ENCODE results near the gene OSBPL6.
"Not testable (repeated sequence)": the region's sequence is repeated elsewhere in the genome, so short reads cannot be mapped to it uniquely, and the experiment has no call there.

Gene OSBPL6

DNA sequence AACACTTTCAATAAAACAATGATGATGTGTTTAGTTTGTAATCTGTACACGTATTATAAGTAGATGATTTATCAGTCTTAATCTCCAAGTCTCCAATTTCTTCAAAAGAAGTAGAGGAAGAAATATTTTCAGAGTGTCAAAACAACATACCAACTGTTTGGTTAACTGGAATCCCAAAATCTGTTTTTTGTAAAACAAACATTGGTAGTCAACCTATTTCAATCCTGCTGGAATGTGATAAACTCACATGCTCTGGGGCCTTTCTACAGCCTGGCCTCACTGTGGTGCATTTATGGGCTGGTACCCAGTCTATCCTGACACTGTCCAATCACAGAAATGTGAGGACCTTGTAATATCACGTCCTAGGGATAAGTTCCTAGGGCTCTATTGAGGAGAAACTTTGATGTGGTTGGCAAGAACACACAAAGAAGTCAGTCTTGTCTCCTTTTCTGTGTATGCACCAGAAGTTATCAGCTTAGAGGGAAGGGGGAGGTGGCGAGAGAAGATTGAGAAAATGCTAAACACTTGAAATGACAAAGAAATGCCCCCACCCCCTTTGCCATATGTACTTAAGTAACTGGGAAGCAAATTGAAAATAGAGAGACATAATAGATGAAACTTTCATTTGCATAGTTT, 209.5 kb downstream of the OSBPL6 start:
- no peaks in the 10 kb centered on the region for H3K9me3 ChIP-seq (ENCODE audit: control insufficient read depth in 1 of 2, low read length in 2 of 2)
- no peaks in the 10 kb centered on the region for H3K36me3 ChIP-seq (ENCODE audit: control insufficient read depth in 1 of 2, insufficient read depth in 2 of 2, low read length in 2 of 2)
- no peak overlapping the region for H3K27ac ChIP-seq (ENCODE audit: low read depth, low read length)

DNA sequence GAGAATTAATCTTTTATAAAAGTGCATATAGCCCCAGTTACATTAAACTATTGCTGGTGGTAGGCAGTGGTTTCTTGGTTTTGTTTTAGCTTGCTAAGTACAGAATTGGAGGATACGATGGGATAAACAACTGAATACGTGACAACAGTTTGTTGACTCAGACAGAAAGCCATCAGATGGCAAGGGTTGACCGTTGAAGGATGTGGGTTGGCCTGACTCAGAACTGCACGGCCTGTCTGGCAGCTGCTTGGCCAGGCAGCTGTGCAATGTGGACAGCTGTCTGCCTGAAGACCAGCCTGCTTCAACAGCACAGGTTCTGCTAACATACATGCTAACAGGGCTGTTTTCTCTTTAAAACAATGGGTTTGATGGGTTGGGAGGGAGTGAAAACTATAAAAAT, 210.1 kb downstream of the OSBPL6 start:
- Histone ChIP-seq H3K4me1 (ENCODE audit: control insufficient read depth in 1 of 2, insufficient read depth in 2 of 2, low read length in 2 of 2) (no peaks in the 10 kb centered on the region), H3K4me3 (ENCODE audit: low read depth in 1 of 2, low read length in 2 of 2) (no peak overlapping the region), H3K36me3 (ENCODE audit: control insufficient read depth in 1 of 2, insufficient read depth in 2 of 2, low read length in 2 of 2) (no peaks in the 10 kb centered on the region), H3K9ac (ENCODE audit: low read depth in 1 of 2, low read length in 2 of 2) (no peak overlapping the region), H3K27me3 (ENCODE audit: control insufficient read depth in 1 of 2, insufficient read depth in 2 of 2, low read length in 2 of 2) (peaks cover 0 to 3% of the 10 kb centered on the region in 2 donors), H3K27ac (ENCODE audit: low read depth, low read length) (no peak overlapping the region), H3K9me3 (ENCODE audit: control insufficient read depth in 1 of 2, low read length in 2 of 2) (no peaks in the 10 kb centered on the region)

More for the DNA sequence above, 209.5 kb downstream of the OSBPL6 start:
- peaks cover 0 to 3% of the 10 kb centered on the region in 2 donors for H3K27me3 ChIP-seq (ENCODE audit: control insufficient read depth in 1 of 2, insufficient read depth in 2 of 2, low read length in 2 of 2)
- no peak overlapping the region for H3K9ac ChIP-seq (ENCODE audit: low read depth in 1 of 2, low read length in 2 of 2)
- no peaks in the 10 kb centered on the region for H3K4me1 ChIP-seq (ENCODE audit: control insufficient read depth in 1 of 2, insufficient read depth in 2 of 2, low read length in 2 of 2)
- no peak overlapping the region for H3K4me3 ChIP-seq (ENCODE audit: low read depth in 1 of 2, low read length in 2 of 2)

DNA sequence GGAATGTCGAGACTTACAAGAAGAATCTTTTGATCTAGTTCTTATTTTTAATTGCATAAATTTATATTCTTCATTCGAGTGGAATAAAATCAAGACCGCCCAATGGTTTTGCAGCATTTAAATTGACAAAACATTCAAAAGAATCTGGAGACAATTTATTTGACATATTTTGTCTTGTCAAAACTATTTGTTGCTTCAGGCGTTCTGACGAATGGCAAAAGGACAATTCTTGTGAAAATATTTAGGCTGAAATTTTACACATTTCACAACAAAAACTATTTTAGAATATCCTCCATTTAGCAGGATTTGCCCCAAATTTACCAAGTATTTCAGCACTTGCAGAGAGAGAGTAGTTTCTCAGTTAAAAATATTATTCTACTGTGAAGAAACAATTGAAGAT, 214.9 kb downstream of the OSBPL6 start:
- Histone ChIP-seq H3K36me3 (ENCODE audit: control insufficient read depth in 1 of 2, insufficient read depth in 2 of 2, low read length in 2 of 2) (no peaks in the 10 kb centered on the region), H3K9ac (ENCODE audit: low read depth in 1 of 2, low read length in 2 of 2) (no peak overlapping the region), H3K27me3 (ENCODE audit: control insufficient read depth in 1 of 2, insufficient read depth in 2 of 2, low read length in 2 of 2) (peaks cover 0 to 2% of the 10 kb centered on the region in 2 donors), H3K27ac (ENCODE audit: low read depth, low read length) (no peak overlapping the region), H3K4me1 (ENCODE audit: control insufficient read depth in 1 of 2, insufficient read depth in 2 of 2, low read length in 2 of 2) (peaks cover 5 to 9% of the 10 kb centered on the region in 2 donors), H3K9me3 (ENCODE audit: control insufficient read depth in 1 of 2, low read length in 2 of 2) (no peaks in the 10 kb centered on the region), H3K4me3 (ENCODE audit: low read depth in 1 of 2, low read length in 2 of 2) (no peak overlapping the region)

DNA sequence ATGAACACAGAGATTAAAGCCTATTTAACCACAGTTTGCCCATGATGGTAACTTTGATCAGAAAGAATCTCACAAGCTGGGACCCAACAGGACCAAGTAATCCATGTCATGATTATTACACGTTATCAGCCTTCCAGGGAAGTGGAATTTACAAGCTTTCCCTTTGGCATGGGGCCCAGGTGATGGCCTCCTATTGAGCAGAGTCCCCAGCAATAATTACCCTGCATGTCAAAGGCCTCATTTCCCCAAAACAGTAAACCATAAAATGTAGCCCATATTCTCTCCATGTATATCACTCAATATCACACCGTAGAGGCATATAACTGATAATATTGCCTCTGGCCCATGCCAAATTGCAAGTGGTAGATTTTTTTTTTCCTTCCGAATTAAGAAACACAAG, 217.7 kb downstream of the OSBPL6 start:
- Histone ChIP-seq H3K4me3 (ENCODE audit: low read depth in 1 of 2, low read length in 2 of 2) (no peak overlapping the region), H3K9ac (ENCODE audit: low read depth in 1 of 2, low read length in 2 of 2) (no peak overlapping the region), H3K27me3 (ENCODE audit: control insufficient read depth in 1 of 2, insufficient read depth in 2 of 2, low read length in 2 of 2) (peaks cover 0 to 2% of the 10 kb centered on the region in 2 donors), H3K9me3 (ENCODE audit: control insufficient read depth in 1 of 2, low read length in 2 of 2) (no peaks in the 10 kb centered on the region), H3K36me3 (ENCODE audit: control insufficient read depth in 1 of 2, insufficient read depth in 2 of 2, low read length in 2 of 2) (no peaks in the 10 kb centered on the region), H3K27ac (ENCODE audit: low read depth, low read length) (no peak overlapping the region), H3K4me1 (ENCODE audit: control insufficient read depth in 1 of 2, insufficient read depth in 2 of 2, low read length in 2 of 2) (peaks cover 11 to 12% of the 10 kb centered on the region in 2 donors)

DNA sequence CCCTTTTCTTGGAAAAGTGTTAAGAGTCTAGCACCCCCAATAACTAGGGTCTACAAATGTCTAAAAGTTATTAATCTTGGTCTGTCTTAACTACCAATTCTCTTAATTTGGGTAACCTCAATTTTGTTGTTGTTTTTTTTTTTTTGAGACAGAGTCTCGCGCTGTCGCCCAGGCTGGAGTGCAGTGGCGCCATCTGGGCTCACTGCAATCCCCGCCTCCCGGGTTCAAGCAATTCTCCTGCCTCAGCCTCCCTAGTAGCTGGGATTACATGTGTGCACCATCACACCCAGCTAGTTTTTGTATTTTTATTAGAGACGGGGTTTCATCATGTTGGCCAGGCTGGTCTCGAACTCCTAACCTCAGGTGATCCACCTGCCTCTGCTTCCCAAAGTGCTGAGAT, 218.1 kb downstream of the OSBPL6 start:
- H3K9ac ChIP-seq (ENCODE audit: low read depth in 1 of 2, low read length in 2 of 2); H3K4me3 ChIP-seq (ENCODE audit: low read depth in 1 of 2, low read length in 2 of 2); H3K27ac ChIP-seq (ENCODE audit: low read depth, low read length); H3K27me3 ChIP-seq (ENCODE audit: control insufficient read depth in 1 of 2, insufficient read depth in 2 of 2, low read length in 2 of 2); H3K9me3 ChIP-seq (ENCODE audit: control insufficient read depth in 1 of 2, low read length in 2 of 2); H3K36me3 ChIP-seq (ENCODE audit: control insufficient read depth in 1 of 2, insufficient read depth in 2 of 2, low read length in 2 of 2): not testable (repeated sequence)
- peaks cover 11 to 12% of the 10 kb centered on the region in 2 donors for H3K4me1 ChIP-seq (ENCODE audit: control insufficient read depth in 1 of 2, insufficient read depth in 2 of 2, low read length in 2 of 2)

DNA sequence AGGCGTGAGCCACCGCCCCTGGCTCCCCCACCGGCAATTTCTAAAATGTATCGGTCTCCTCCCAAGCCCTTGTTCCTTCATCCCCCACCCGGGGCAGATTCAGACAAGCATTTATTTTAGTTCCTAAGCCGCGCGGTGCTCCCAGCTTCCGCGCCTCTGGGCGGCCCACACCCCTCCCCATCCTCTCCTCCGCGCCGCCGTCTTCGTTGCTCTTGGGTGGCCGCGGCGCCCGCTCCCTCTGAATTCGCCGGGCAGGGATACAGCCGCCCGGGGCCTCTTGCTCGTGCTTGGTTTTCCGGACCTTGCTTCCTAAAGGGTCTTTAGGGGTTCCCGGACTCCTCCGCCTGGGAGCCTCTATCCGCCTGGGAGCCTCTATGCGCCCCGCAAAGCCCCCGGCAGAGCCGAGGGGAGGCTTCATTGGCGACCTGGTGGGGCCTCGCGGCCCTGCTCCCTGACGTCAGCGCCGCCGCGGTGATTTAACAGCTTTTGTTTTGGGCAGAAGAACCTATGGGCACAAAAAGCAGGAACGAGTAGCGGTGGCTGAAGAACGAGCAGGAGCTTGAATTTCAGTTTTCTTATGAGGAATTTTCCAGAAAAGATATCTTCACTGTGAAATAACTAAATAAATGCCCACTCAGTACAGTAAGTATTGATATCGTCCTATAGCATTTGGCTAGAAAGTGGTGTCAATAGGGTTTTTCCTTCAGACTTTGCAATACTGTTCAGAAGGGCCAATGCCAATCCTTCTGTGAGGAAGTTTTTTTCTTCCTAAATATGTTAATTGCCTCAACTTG, 219.4 kb downstream of the OSBPL6 start:
- Histone ChIP-seq H3K4me1 (ENCODE audit: control insufficient read depth in 1 of 2, insufficient read depth in 2 of 2, low read length in 2 of 2) (peaks cover 11 to 12% of the 10 kb centered on the region in 2 donors), H3K27me3 (ENCODE audit: control insufficient read depth in 1 of 2, insufficient read depth in 2 of 2, low read length in 2 of 2) (peaks cover 0 to 2% of the 10 kb centered on the region in 2 donors), H3K4me3 (ENCODE audit: low read depth in 1 of 2, low read length in 2 of 2) (peak overlapping the region; percentile 60 to 76), H3K36me3 (ENCODE audit: control insufficient read depth in 1 of 2, insufficient read depth in 2 of 2, low read length in 2 of 2) (no peaks in the 10 kb centered on the region), H3K27ac (ENCODE audit: low read depth, low read length) (peak overlapping the region; percentile 76), H3K9ac (ENCODE audit: low read depth in 1 of 2, low read length in 2 of 2) (peak overlapping the region; percentile 63 to 71), H3K9me3 (ENCODE audit: control insufficient read depth in 1 of 2, low read length in 2 of 2) (no peaks in the 10 kb centered on the region)

DNA sequence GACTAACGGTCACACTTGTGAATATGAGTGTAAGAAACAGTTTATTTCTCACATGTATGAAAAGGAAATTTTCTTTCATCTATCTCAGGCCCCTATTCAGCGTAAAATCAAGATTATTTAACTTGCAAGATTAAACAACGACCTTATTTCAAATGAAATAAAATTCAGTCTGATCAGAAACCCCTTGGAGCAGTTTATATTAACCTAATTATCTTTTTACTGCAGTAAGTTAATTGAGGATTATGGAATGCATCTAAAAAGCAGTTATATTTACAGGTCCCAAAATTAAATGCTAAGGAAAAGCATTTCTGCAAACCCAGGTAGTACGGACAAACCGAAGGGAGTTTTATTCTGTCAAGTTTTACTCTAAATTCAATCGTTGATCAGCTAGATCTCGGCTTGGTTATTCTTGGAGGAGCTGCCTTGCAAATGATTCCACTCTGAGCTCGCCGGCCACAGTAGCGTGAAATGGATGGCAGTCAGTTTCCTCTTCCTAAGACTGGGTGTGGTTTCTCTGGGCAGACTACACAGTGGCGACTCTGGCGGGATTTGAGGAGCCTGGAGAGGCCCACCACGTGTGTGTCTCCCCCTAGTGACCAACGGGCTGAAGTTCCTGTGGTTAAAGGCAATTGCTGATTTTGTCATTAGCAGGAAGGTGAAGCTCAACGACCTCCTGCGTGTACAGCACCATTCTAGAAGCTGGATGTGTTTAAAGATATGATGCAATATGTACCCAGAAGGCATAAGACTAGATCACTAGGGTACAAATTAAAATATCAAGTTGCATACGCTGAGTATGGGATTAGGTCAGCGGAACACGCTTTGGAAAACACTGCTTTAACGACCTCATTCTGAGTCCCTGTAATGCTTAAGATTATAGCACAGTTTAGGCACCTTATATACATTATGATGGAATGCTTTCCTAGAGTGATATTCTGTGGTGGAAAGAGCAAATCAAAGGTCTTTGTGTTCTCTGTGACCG, 220.2 kb downstream of the OSBPL6 start:
- peak overlapping the region; percentile 60 to 76 for H3K4me3 ChIP-seq (ENCODE audit: low read depth in 1 of 2, low read length in 2 of 2)
- peaks cover 11 to 12% of the 10 kb centered on the region in 2 donors for H3K4me1 ChIP-seq (ENCODE audit: control insufficient read depth in 1 of 2, insufficient read depth in 2 of 2, low read length in 2 of 2)
- peaks cover 0 to 2% of the 10 kb centered on the region in 2 donors for H3K27me3 ChIP-seq (ENCODE audit: control insufficient read depth in 1 of 2, insufficient read depth in 2 of 2, low read length in 2 of 2)
- no peaks in the 10 kb centered on the region for H3K36me3 ChIP-seq (ENCODE audit: control insufficient read depth in 1 of 2, insufficient read depth in 2 of 2, low read length in 2 of 2)
- peak overlapping the region; percentile 63 to 71 for H3K9ac ChIP-seq (ENCODE audit: low read depth in 1 of 2, low read length in 2 of 2)
- H3K9me3 ChIP-seq (ENCODE audit: control insufficient read depth in 1 of 2, low read length in 2 of 2), result no peaks in the 10 kb centered on the region
- H3K27ac ChIP-seq (ENCODE audit: low read depth, low read length), result no peak overlapping the region

DNA sequence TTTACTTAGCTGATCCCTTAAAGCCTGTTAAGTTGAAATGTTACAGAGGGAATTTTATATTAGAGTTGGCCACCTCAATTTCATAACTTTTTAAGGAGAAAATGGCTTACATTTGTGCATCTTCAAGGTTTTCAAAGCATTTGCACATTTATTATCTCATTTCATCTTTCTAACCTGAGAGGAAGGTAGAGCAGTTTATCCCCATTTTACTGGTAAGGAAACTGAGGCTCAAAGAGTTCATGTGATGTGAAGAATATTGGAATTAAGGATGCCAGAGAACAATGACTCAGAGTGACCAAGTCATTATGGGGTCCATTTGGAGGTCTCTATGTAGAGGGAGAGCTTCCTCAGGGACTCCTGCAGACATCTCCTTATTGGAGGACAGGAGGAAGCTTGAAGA, 221.7 kb downstream of the OSBPL6 start:
- Histone ChIP-seq H3K9ac (ENCODE audit: low read depth in 1 of 2, low read length in 2 of 2) (no peak overlapping the region), H3K36me3 (ENCODE audit: control insufficient read depth in 1 of 2, insufficient read depth in 2 of 2, low read length in 2 of 2) (no peaks in the 10 kb centered on the region), H3K27ac (ENCODE audit: low read depth, low read length) (no peak overlapping the region), H3K4me3 (ENCODE audit: low read depth in 1 of 2, low read length in 2 of 2) (no peak overlapping the region), H3K4me1 (ENCODE audit: control insufficient read depth in 1 of 2, insufficient read depth in 2 of 2, low read length in 2 of 2) (peaks cover 11 to 12% of the 10 kb centered on the region in 2 donors), H3K27me3 (ENCODE audit: control insufficient read depth in 1 of 2, insufficient read depth in 2 of 2, low read length in 2 of 2) (peaks cover 0 to 2% of the 10 kb centered on the region in 2 donors), H3K9me3 (ENCODE audit: control insufficient read depth in 1 of 2, low read length in 2 of 2) (no peaks in the 10 kb centered on the region)

DNA sequence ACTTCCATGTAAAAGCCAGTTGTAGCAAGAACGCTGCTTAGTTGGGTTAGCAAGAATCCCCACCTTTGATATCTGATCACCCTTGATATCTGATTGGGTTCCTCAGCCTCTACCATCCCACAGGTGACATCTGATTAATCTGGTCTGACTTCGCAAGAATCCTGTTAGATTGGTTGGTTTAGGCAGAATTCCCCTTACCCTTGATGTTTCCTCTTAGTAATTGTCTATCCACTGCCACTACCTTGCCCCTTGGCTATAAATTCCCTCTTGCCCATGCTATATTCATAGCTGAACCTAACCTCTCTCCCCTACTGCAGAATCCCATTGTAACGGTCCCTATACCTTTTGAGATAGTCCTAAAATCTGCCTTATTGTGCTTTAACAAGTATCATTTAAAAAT, 223.6 kb downstream of the OSBPL6 start:
- H3K27ac ChIP-seq (ENCODE audit: low read depth, low read length), result no peak overlapping the region

More for the DNA sequence above, 223.6 kb downstream of the OSBPL6 start:
- H3K36me3 ChIP-seq (ENCODE audit: control insufficient read depth in 1 of 2, insufficient read depth in 2 of 2, low read length in 2 of 2), result no peaks in the 10 kb centered on the region
- H3K4me3 ChIP-seq (ENCODE audit: low read depth in 1 of 2, low read length in 2 of 2), result no peak overlapping the region
- no peak overlapping the region for H3K9ac ChIP-seq (ENCODE audit: low read depth in 1 of 2, low read length in 2 of 2)
- H3K9me3 ChIP-seq (ENCODE audit: control insufficient read depth in 1 of 2, low read length in 2 of 2), result no peaks in the 10 kb centered on the region
- H3K4me1 ChIP-seq (ENCODE audit: control insufficient read depth in 1 of 2, insufficient read depth in 2 of 2, low read length in 2 of 2), result peaks cover 11 to 12% of the 10 kb centered on the region in 2 donors
- H3K27me3 ChIP-seq (ENCODE audit: control insufficient read depth in 1 of 2, insufficient read depth in 2 of 2, low read length in 2 of 2), result peaks cover 0 to 2% of the 10 kb centered on the region in 2 donors

All from duodenal mucosa (tissue), 2 donors.